ENCODE measurements around the gene RSAD2.

RSAD2 gene

GRCh38 chr2:6943523-6943922 lies 65.9 kb downstream of the RSAD2 start:
- Mint-ChIP-seq H3K27ac (no peak overlapping the region), H3K4me3 (no peak overlapping the region), H3K9me3 (no peaks in the 10 kb centered on the region), H3K27me3 (peaks cover 8 to 11% of the 10 kb centered on the region in 2 donors), H3K36me3 (peaks cover 0 to 7% of the 10 kb centered on the region in 2 donors), H3K4me1 (peaks cover 19 to 30% of the 10 kb centered on the region in 2 donors)
- ATAC-seq (replicated peaks) (no peak), DNase-seq (no peak)

- H3K4me1 Mint-ChIP-seq: peaks cover 19 to 30% of the 10 kb centered on the region in 2 donors
- H3K27me3 Mint-ChIP-seq: peaks cover 8 to 11% of the 10 kb centered on the region in 2 donors
- DNase-seq: no peak
These were observed 66.4 kb downstream of the RSAD2 start for GRCh38 chr2:6943971-6944370.

GRCh38 chr2:6944555-6944954 lies 67.0 kb downstream of the RSAD2 start:
- no peak overlapping the region for H3K27ac Mint-ChIP-seq
- H3K4me1 Mint-ChIP-seq: peaks cover 19 to 30% of the 10 kb centered on the region in 2 donors
- peak in 1 of 2 donors; percentile 3 for ATAC-seq (replicated peaks)
- peaks cover 8 to 11% of the 10 kb centered on the region in 2 donors for H3K27me3 Mint-ChIP-seq
- H3K4me3 Mint-ChIP-seq: no peak overlapping the region
- DNase-seq: no peak
- peaks cover 0 to 7% of the 10 kb centered on the region in 2 donors for H3K36me3 Mint-ChIP-seq
- no peaks in the 10 kb centered on the region for H3K9me3 Mint-ChIP-seq

More at GRCh38 chr2:6943971-6944370, 66.4 kb downstream of the RSAD2 start:
- no peak for ATAC-seq (replicated peaks)
- H3K36me3 Mint-ChIP-seq: peaks cover 0 to 7% of the 10 kb centered on the region in 2 donors
- no peak overlapping the region for H3K4me3 Mint-ChIP-seq
- no peaks in the 10 kb centered on the region for H3K9me3 Mint-ChIP-seq
- no peak overlapping the region for H3K27ac Mint-ChIP-seq

GRCh38 chr2:6945087-6945813 lies 67.7 kb downstream of the RSAD2 start:
- no peaks in the 10 kb centered on the region for H3K9me3 Mint-ChIP-seq
- ATAC-seq (replicated peaks): peak; percentile 88 to 89
- H3K27ac Mint-ChIP-seq: peak overlapping the region; percentile 1
- no peak for DNase-seq
- peaks cover 8 to 11% of the 10 kb centered on the region in 2 donors for H3K27me3 Mint-ChIP-seq
- peaks cover 19 to 30% of the 10 kb centered on the region in 2 donors for H3K4me1 Mint-ChIP-seq
- peak overlapping the region in 1 of 2 donors; percentile 13 for H3K4me3 Mint-ChIP-seq
- H3K36me3 Mint-ChIP-seq: peaks cover 0 to 7% of the 10 kb centered on the region in 2 donors

GRCh38 chr2:6945821-6946220 lies 68.2 kb downstream of the RSAD2 start:
- DNase-seq: no peak
- ATAC-seq (replicated peaks): peak in 1 of 2 donors; percentile 10
- Mint-ChIP-seq H3K27ac (peak overlapping the region; percentile 1), H3K9me3 (no peaks in the 10 kb centered on the region), H3K36me3 (peaks cover 0 to 7% of the 10 kb centered on the region in 2 donors), H3K4me1 (peaks cover 19 to 30% of the 10 kb centered on the region in 2 donors), H3K27me3 (peaks cover 8 to 11% of the 10 kb centered on the region in 2 donors), H3K4me3 (peak overlapping the region in 1 of 2 donors; percentile 13)

GRCh38 chr2:6946722-6947121 lies 69.1 kb downstream of the RSAD2 start:
- DNase-seq (no peak), ATAC-seq (replicated peaks) (peak in 1 of 2 donors; percentile 16)
- H3K4me3 Mint-ChIP-seq: no peak overlapping the region
- H3K36me3 Mint-ChIP-seq: peaks cover 0 to 7% of the 10 kb centered on the region in 2 donors
- peaks cover 8 to 11% of the 10 kb centered on the region in 2 donors for H3K27me3 Mint-ChIP-seq
- no peaks in the 10 kb centered on the region for H3K9me3 Mint-ChIP-seq
- H3K4me1 Mint-ChIP-seq: peaks cover 19 to 30% of the 10 kb centered on the region in 2 donors
- H3K27ac Mint-ChIP-seq: no peak overlapping the region

All from stimulated activated naive B cell treated with anti-CD40 and anti-IgM and Interleukin-4, amounts not matched to agents 10 μg/mL and 1 μg/mL and 100 μg/mL, for 72 hours (primary cell).